Activated naive CD4-positive, alpha-beta T cell treated with anti-CD3 and anti-CD28 coated beads, Interleukin-2, amount 10 ng/mL, durations not matched to agents 7 days and 5 days (primary cell): Measurements from ENCODE around the gene SRRM3.
"Not testable (repeated sequence)": the region's sequence is repeated elsewhere in the genome, so short reads cannot be mapped to it uniquely, and the experiment has no call there.

Experiments
- CTCF ChIA-PET: fragments of 350-600 bp; sonication (Branson Sonifier 250); formaldehyde crosslinking; loops from one replicate; lab custom pipeline; 2021; ENCODE audit warnings: antibody characterized with exemption; lab: Charles Lee
- DNase-seq: peaks from one replicate; pipeline ENCODE4 v3.0.0-alpha.2; 2020
- H3K27ac Mint-ChIP-seq: one replicate; pipeline ENCODE4 v1.8.0; 2021; ENCODE audit warnings: mild to moderate bottlenecking, moderate library complexity, mixed read lengths
- H3K27me3 Mint-ChIP-seq: one replicate; pipeline ENCODE4 v1.8.0; 2021; ENCODE audit warnings: mild to moderate bottlenecking, mixed read lengths
- H3K36me3 Mint-ChIP-seq: one replicate; pipeline ENCODE4 v1.8.0; 2021; ENCODE audit warnings: mixed read lengths
- H3K4me1 Mint-ChIP-seq: one replicate; pipeline ENCODE4 v1.8.0; 2021; ENCODE audit warnings: mixed read lengths
- H3K4me3 Mint-ChIP-seq: one replicate; pipeline ENCODE4 v1.8.0; 2021; ENCODE audit warnings: mild to moderate bottlenecking, moderate library complexity, mixed read lengths
- H3K9me3 Mint-ChIP-seq: one replicate; pipeline ENCODE4 v1.8.0; 2021; ENCODE audit warnings: mixed read lengths

Gene SRRM3

DNA sequence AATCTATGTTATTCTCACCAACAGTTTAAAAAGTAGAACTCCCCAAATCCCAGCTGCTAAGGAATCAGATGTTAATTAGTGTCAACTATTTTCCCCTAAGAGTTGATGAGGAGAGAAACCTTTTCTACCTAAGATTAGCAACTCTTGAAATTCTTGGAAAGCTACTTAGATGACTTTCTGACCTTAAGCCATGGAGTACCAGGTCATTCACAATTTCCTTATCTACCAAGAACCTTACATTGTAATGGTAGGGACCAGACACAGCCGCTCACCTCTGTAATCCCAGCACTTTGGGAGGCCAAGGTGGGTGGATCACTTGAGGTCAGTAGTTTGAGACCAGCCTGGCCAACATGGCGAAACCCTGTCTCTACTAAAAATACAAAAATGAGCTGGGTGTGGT, 133.7 kb downstream of the SRRM3 start:
- CTCF ChIA-PET, H3K27me3 Mint-ChIP-seq, H3K27ac Mint-ChIP-seq, H3K4me3 Mint-ChIP-seq, DNase-seq, H3K9me3 Mint-ChIP-seq: not testable (repeated sequence)
- H3K4me1 Mint-ChIP-seq: peaks cover 14% of the 10 kb centered on the region
- H3K36me3 Mint-ChIP-seq: peaks cover 18% of the 10 kb centered on the region

DNA sequence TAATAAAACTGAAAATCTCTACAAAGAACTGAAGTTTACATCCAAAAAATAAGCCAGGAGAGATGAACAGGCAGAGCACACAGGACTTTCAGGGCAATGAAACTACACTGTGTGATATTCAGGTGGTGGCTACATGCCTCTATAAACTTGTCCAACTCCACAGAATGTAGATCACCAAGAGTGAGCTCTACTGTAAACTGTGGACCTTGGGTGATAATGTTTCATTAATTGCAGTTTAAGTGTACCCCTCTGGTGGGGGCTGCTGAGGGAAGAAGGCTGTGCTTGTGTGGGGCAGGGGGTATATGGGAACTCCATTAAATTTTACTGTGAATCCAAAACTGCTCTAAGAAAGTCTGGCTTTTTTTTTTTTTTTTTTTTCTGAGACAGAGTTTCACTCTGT, 134.4 kb downstream of the SRRM3 start:
- Mint-ChIP-seq H3K4me3 (no peak overlapping the region), H3K27me3 (no peaks in the 10 kb centered on the region), H3K27ac (no peak overlapping the region), H3K36me3 (peaks cover 21% of the 10 kb centered on the region), H3K4me1 (peaks cover 17% of the 10 kb centered on the region), H3K9me3 (no peaks in the 10 kb centered on the region)
- CTCF ChIA-PET: no interaction called here
- no peak for DNase-seq
